HL-60 (cell line): Measurements from ENCODE around the gene DCC.

Source experiments
- CTCF ChIP-seq: IDR thresholded peaks from one replicate; pipeline ENCODE4 v1.5.1; 2011; ENCODE audit warnings: low read length, control low read depth, inconsistent platforms; ENCODE audit not compliant: insufficient read depth
- POLR2AphosphoS5 ChIP-seq: IDR thresholded peaks from 2 replicates; pipeline ENCODE4 v1.6.1; 2012; ENCODE audit warnings: low read depth
- REST ChIP-seq: IDR thresholded peaks from 2 replicates; pipeline ENCODE4 v1.6.1; 2012; ENCODE audit warnings: low read depth; ENCODE audit not compliant: insufficient replicate concordance

- TF ChIP-seq CTCF (no peak), POLR2AphosphoS5 (no peak), REST (no peak)
These were observed 338.0 kb downstream of the DCC start for GRCh38 chr18:52678034-52678433.
